Measurements from ENCODE around the gene PLEKHM3.

Gene PLEKHM3

GRCh38 chr2:207828361-207829057, 196.8 kb downstream of the PLEKHM3 start:
- Histone ChIP-seq H3K9me3 (ENCODE audit: control insufficient read depth, low read length) (no peaks in the 10 kb centered on the region), H3K79me1 (replicated peaks; ENCODE audit: low read length, poor library complexity, severe bottlenecking) (no peaks in the 10 kb centered on the region), H2BK15ac (ENCODE audit: low read depth, poor library complexity, severe bottlenecking) (no peak overlapping the region), H2BK5ac (ENCODE audit: low read depth, low read length, poor library complexity, severe bottlenecking) (no peak overlapping the region), H3K18ac (ENCODE audit: low read depth in 1 of 2, low read length in 2 of 2) (no peak overlapping the region), H4K8ac (ENCODE audit: low read length) (no peak overlapping the region), H3K27ac (ENCODE audit: low read length, poor library complexity, severe bottlenecking) (no peak overlapping the region), H2BK12ac (ENCODE audit: low read length in 2 of 2) (no peak overlapping the region), H3K27me3 (ENCODE audit: control insufficient read depth in 1 of 2, insufficient read depth in 1 of 2, low read length in 2 of 2) (no peaks in the 10 kb centered on the region), H2BK120ac (ENCODE audit: low read depth, low read length) (no peak overlapping the region), H3K4me1 (ENCODE audit: control insufficient read depth, insufficient read depth, low read depth, low read length) (peaks cover 6% of the 10 kb centered on the region), H2AK5ac (ENCODE audit: low read length, severe bottlenecking) (peak overlapping the region; percentile 24), H3K23ac (ENCODE audit: low read length in 2 of 2) (no peak overlapping the region), H2AFZ (ENCODE audit: low read depth, low read length) (no peak overlapping the region), H3K4me3 (ENCODE audit: insufficient read depth in 1 of 2, low read depth in 1 of 2, low read length in 2 of 2) (no peak overlapping the region), H3K4ac (ENCODE audit: low read depth in 1 of 2, low read length in 2 of 2) (no peak overlapping the region), H3K14ac (ENCODE audit: low read length in 2 of 2) (no peak overlapping the region), H3K4me2 (ENCODE audit: low read length, poor library complexity, severe bottlenecking) (peak overlapping the region; percentile 28), H4K91ac (ENCODE audit: low read length) (no peak overlapping the region), H3K36me3 (ENCODE audit: control insufficient read depth in 1 of 2, insufficient read depth in 2 of 2, low read depth in 1 of 2, low read length in 2 of 2) (peaks cover 10 to 12% of the 10 kb centered on the region in 2 experiments), H3K9ac (ENCODE audit: low read length) (no peak overlapping the region)
- 91% methylated on average over 11 of the region's 12 CpGs for whole genome bisulfite sequencing
- DNase-seq: no peak

- H3K18ac ChIP-seq (ENCODE audit: low read depth in 1 of 2, low read length in 2 of 2): no peak overlapping the region
- no peak overlapping the region for H3K9ac ChIP-seq (ENCODE audit: low read length)
- H3K36me3 ChIP-seq (ENCODE audit: control insufficient read depth in 1 of 2, insufficient read depth in 2 of 2, low read depth in 1 of 2, low read length in 2 of 2): peaks cover 10 to 12% of the 10 kb centered on the region in 2 experiments
- H2AFZ ChIP-seq (ENCODE audit: low read depth, low read length): no peak overlapping the region
- no peak overlapping the region for H3K14ac ChIP-seq (ENCODE audit: low read length in 2 of 2)
- H4K8ac ChIP-seq (ENCODE audit: low read length): no peak overlapping the region
- no peak overlapping the region for H3K23ac ChIP-seq (ENCODE audit: low read length in 2 of 2)
- H2AK5ac ChIP-seq (ENCODE audit: low read length, severe bottlenecking): no peak overlapping the region
- no peak overlapping the region for H2BK12ac ChIP-seq (ENCODE audit: low read length in 2 of 2)
- H4K91ac ChIP-seq (ENCODE audit: low read length): no peak overlapping the region
- no peak overlapping the region for H2BK120ac ChIP-seq (ENCODE audit: low read depth, low read length)
- peaks cover 6% of the 10 kb centered on the region for H3K4me1 ChIP-seq (ENCODE audit: control insufficient read depth, insufficient read depth, low read depth, low read length)
- no peak overlapping the region for H3K4me2 ChIP-seq (ENCODE audit: low read length, poor library complexity, severe bottlenecking)
- H3K4ac ChIP-seq (ENCODE audit: low read depth in 1 of 2, low read length in 2 of 2): no peak overlapping the region
- no peak overlapping the region for H2BK5ac ChIP-seq (ENCODE audit: low read depth, low read length, poor library complexity, severe bottlenecking)
- WGBS: 89% methylated on average over 4 of the region's 4 CpGs
- no peak overlapping the region for H2BK15ac ChIP-seq (ENCODE audit: low read depth, poor library complexity, severe bottlenecking)
- no peaks in the 10 kb centered on the region for H3K9me3 ChIP-seq (ENCODE audit: control insufficient read depth, low read length)
- no peaks in the 10 kb centered on the region for H3K79me1 ChIP-seq (replicated peaks; ENCODE audit: low read length, poor library complexity, severe bottlenecking)
- no peak overlapping the region for H3K4me3 ChIP-seq (ENCODE audit: insufficient read depth in 1 of 2, low read depth in 1 of 2, low read length in 2 of 2)
- no peaks in the 10 kb centered on the region for H3K27me3 ChIP-seq (ENCODE audit: control insufficient read depth in 1 of 2, insufficient read depth in 1 of 2, low read length in 2 of 2)
- DNase-seq: no peak
- H3K27ac ChIP-seq (ENCODE audit: low read length, poor library complexity, severe bottlenecking): no peak overlapping the region
Measured at GRCh38 chr2:207825978-207826377, 199.3 kb downstream of the PLEKHM3 start.

- Histone ChIP-seq H3K9me3 (ENCODE audit: control insufficient read depth, low read length) (no peaks in the 10 kb centered on the region), H2AFZ (ENCODE audit: low read depth, low read length) (no peak overlapping the region), H2BK12ac (ENCODE audit: low read length in 2 of 2) (no peak overlapping the region), H3K18ac (ENCODE audit: low read depth in 1 of 2, low read length in 2 of 2) (no peak overlapping the region), H3K79me1 (replicated peaks; ENCODE audit: low read length, poor library complexity, severe bottlenecking) (no peaks in the 10 kb centered on the region), H2BK15ac (ENCODE audit: low read depth, poor library complexity, severe bottlenecking) (no peak overlapping the region), H3K27ac (ENCODE audit: low read length, poor library complexity, severe bottlenecking) (no peak overlapping the region), H3K4ac (ENCODE audit: low read depth in 1 of 2, low read length in 2 of 2) (no peak overlapping the region), H2AK5ac (ENCODE audit: low read length, severe bottlenecking) (no peak overlapping the region), H2BK120ac (ENCODE audit: low read depth, low read length) (no peak overlapping the region), H4K91ac (ENCODE audit: low read length) (no peak overlapping the region), H3K27me3 (ENCODE audit: control insufficient read depth in 1 of 2, insufficient read depth in 1 of 2, low read length in 2 of 2) (no peaks in the 10 kb centered on the region), H3K4me2 (ENCODE audit: low read length, poor library complexity, severe bottlenecking) (no peak overlapping the region), H3K4me3 (ENCODE audit: insufficient read depth in 1 of 2, low read depth in 1 of 2, low read length in 2 of 2) (no peak overlapping the region), H3K23ac (ENCODE audit: low read length in 2 of 2) (no peak overlapping the region), H3K14ac (ENCODE audit: low read length in 2 of 2) (no peak overlapping the region), H2BK5ac (ENCODE audit: low read depth, low read length, poor library complexity, severe bottlenecking) (no peak overlapping the region), H4K8ac (ENCODE audit: low read length) (no peak overlapping the region), H3K36me3 (ENCODE audit: control insufficient read depth in 1 of 2, insufficient read depth in 2 of 2, low read depth in 1 of 2, low read length in 2 of 2) (peaks cover 10 to 12% of the 10 kb centered on the region in 2 experiments), H3K9ac (ENCODE audit: low read length) (no peak overlapping the region), H3K4me1 (ENCODE audit: control insufficient read depth, insufficient read depth, low read depth, low read length) (peaks cover 9% of the 10 kb centered on the region)
- 90% methylated on average over 17 of the region's 17 CpGs for WGBS
- DNase-seq: no peak
Measured at GRCh38 chr2:207825045-207825954, 200.0 kb downstream of the PLEKHM3 start.

GRCh38 chr2:207823865-207824264, 201.5 kb downstream of the PLEKHM3 start:
- no peaks in the 10 kb centered on the region for H3K9me3 ChIP-seq (ENCODE audit: control insufficient read depth, low read length)
- H3K4me2 ChIP-seq (ENCODE audit: low read length, poor library complexity, severe bottlenecking): no peak overlapping the region
- H2BK120ac ChIP-seq (ENCODE audit: low read depth, low read length): no peak overlapping the region
- no peak for DNase-seq
- no peaks in the 10 kb centered on the region for H3K27me3 ChIP-seq (ENCODE audit: control insufficient read depth in 1 of 2, insufficient read depth in 1 of 2, low read length in 2 of 2)
- peaks cover 5 to 12% of the 10 kb centered on the region in 2 experiments for H3K36me3 ChIP-seq (ENCODE audit: control insufficient read depth in 1 of 2, insufficient read depth in 2 of 2, low read depth in 1 of 2, low read length in 2 of 2)
- no peak overlapping the region for H3K27ac ChIP-seq (ENCODE audit: low read length, poor library complexity, severe bottlenecking)
- no peaks in the 10 kb centered on the region for H3K79me1 ChIP-seq (replicated peaks; ENCODE audit: low read length, poor library complexity, severe bottlenecking)
- no peak overlapping the region for H4K8ac ChIP-seq (ENCODE audit: low read length)
- H3K4me1 ChIP-seq (ENCODE audit: control insufficient read depth, insufficient read depth, low read depth, low read length): peaks cover 7% of the 10 kb centered on the region
- no peak overlapping the region for H4K91ac ChIP-seq (ENCODE audit: low read length)
- H2BK12ac ChIP-seq (ENCODE audit: low read length in 2 of 2): no peak overlapping the region
- H3K23ac ChIP-seq (ENCODE audit: low read length in 2 of 2): no peak overlapping the region
- H3K18ac ChIP-seq (ENCODE audit: low read depth in 1 of 2, low read length in 2 of 2): no peak overlapping the region
- no peak overlapping the region for H2BK5ac ChIP-seq (ENCODE audit: low read depth, low read length, poor library complexity, severe bottlenecking)
- no peak overlapping the region for H3K4ac ChIP-seq (ENCODE audit: low read depth in 1 of 2, low read length in 2 of 2)
- no peak overlapping the region for H3K9ac ChIP-seq (ENCODE audit: low read length)
- H3K14ac ChIP-seq (ENCODE audit: low read length in 2 of 2): no peak overlapping the region
- 88% methylated on average over 9 of the region's 13 CpGs for WGBS
- H2AFZ ChIP-seq (ENCODE audit: low read depth, low read length): no peak overlapping the region
- H2BK15ac ChIP-seq (ENCODE audit: low read depth, poor library complexity, severe bottlenecking): no peak overlapping the region
- no peak overlapping the region for H3K4me3 ChIP-seq (ENCODE audit: insufficient read depth in 1 of 2, low read depth in 1 of 2, low read length in 2 of 2)
- no peak overlapping the region for H2AK5ac ChIP-seq (ENCODE audit: low read length, severe bottlenecking)
